Esophagus muscularis mucosa (tissue), 4 donors: ENCODE measurements around the gene KHDC4. TPM values are rescaled to one million over a fixed set of nuclear protein-coding genes. Genes with fewer than 3 reads are reported as not detected.

ENCODE experiments used
- DNase-seq: peaks from one replicate; pipeline ENCODE4 v3.0.0-alpha.2; 2017; ENCODE audit errors: extremely low spot score
- H3K27ac ChIP-seq, 4 donors: fragments of 200-600 bp; sonication (generic); replicated peaks in 1 of 4; 1 replicate in 3 of 4; 2 replicates in 1 of 4; pipeline ENCODE4 v1.5.1; 2016 to 2019; ENCODE audit warnings: mild to moderate bottlenecking in 1 of 4
- H3K27me3 ChIP-seq, 4 donors: fragments of 200-600 bp; sonication (generic); one replicate each; pipeline versions ENCODE4 v1.5.1 to v1.6.0; 2016 to 2019
- H3K36me3 ChIP-seq, 4 donors: fragments of 200-600 bp; sonication (generic); one replicate each; pipeline ENCODE4 v1.5.1; 2016 to 2019
- H3K4me1 ChIP-seq, 4 donors: fragments of 200-600 bp; sonication (generic); one replicate each; pipeline ENCODE4 v1.5.1; 2016 to 2019
- H3K4me3 ChIP-seq, 4 donors: fragments of 200-600 bp; sonication (generic); 1 replicate in 2 of 4; 2 replicates in 2 of 4; pipeline ENCODE4 v1.5.1; 2016 to 2019; ENCODE audit warnings: mild to moderate bottlenecking in 4 of 4, moderate library complexity in 1 of 4
- H3K9me3 ChIP-seq, 4 donors: fragments of 200-600 bp; sonication (generic); 1 replicate in 3 of 4; 2 replicates in 1 of 4; pipeline ENCODE4 v1.5.1; 2016 to 2019
- CTCF ChIP-seq, 3 experiments: fragments of 200-600 bp in 2 of 3; fragments of 450-650 bp in 1 of 3; sonication (generic) in 2 of 3; IDR thresholded peaks; one replicate each; pipeline ENCODE4 v1.5.1; 2017 to 2019; ENCODE audit warnings: antibody characterized with exemption in 3 of 3, mild to moderate bottlenecking in 2 of 3, moderate library complexity in 1 of 3
- EP300 ChIP-seq: sonication (generic); formaldehyde crosslinking; IDR thresholded peaks from one replicate; pipeline ENCODE4 v1.6.1; 2017; ENCODE audit warnings: antibody characterized with exemption
- POLR2A ChIP-seq: fragments of 450-650 bp; IDR thresholded peaks from one replicate; pipeline ENCODE4 v1.6.1; 2017; ENCODE audit warnings: antibody characterized with exemption, moderate library complexity, mild to moderate bottlenecking, low read depth
- POLR2AphosphoS5 ChIP-seq, 2 donors: sonication (generic); formaldehyde crosslinking; IDR thresholded peaks; one replicate each; pipeline ENCODE4 v1.6.1; 2017; ENCODE audit warnings: antibody characterized with exemption in 2 of 2
- WGBS: methylation state at CpG from one replicate; pipeline ENCODE4 v1.1.5; 2018; 5-methylcytosine and 5-hydroxymethylcytosine counted together
- intact Hi-C: fragments of 100-400 bp; cut with DNase I; formaldehyde crosslinking; loops from one replicate; pipeline ENCODE4 v1.15.1; 2023
- total RNA-seq, 4 donors: library from RNA; depleted of rRNA; stranded (reverse); fragments of >200 nt; gene quantifications; one replicate each; pipeline versions ENCODE4 v1.1.0 to v1.2.1, GENCODE V29; 2016

The KHDC4 gene
- total RNA-seq, 4 donors from 2014 or later: 25.8 to 41.5 (median 29.2) TPM

DNA sequence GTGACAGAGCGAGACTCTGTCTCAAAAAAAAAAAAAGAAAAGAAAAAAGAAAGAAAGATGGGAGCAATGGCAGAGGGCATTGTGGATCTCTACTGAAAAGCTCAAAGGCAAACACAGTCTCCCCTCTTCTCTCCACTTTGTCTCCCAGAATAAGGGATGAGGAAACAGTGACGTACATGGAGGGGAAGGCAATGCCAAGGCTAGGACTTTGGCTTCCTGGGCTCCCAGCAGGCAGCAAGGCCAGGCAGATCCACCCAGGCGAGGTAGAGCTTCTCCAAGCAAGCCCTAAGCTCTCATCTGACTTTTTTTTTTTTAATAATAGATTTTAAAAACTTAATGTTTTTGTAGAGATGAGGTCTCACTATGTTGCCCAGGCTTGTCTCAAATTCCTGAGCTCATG, 39.5 kb upstream of the KHDC4 start:
- peaks cover 79 to 91% (median 89%) of the 10 kb centered on the region in 4 donors for H3K4me1 ChIP-seq
- 46% methylated on average over 3 of the region's 3 CpGs for WGBS
- peak overlapping the region; percentile 97 for H3K27ac ChIP-seq
- no peak overlapping the region for H3K4me3 ChIP-seq
- no peak for DNase-seq
- H3K36me3 ChIP-seq: peaks cover 0 to 25% (median 10%) of the 10 kb centered on the region in 4 donors
- intact Hi-C loops: no loop called here
- H3K9me3 ChIP-seq: no peaks in the 10 kb centered on the region
- TF ChIP-seq POLR2AphosphoS5 (IDR thresholded peaks at IDR 0.05) (peak; percentile 24 to 25), POLR2A (no peak)
- no peaks in the 10 kb centered on the region for H3K27me3 ChIP-seq

DNA sequence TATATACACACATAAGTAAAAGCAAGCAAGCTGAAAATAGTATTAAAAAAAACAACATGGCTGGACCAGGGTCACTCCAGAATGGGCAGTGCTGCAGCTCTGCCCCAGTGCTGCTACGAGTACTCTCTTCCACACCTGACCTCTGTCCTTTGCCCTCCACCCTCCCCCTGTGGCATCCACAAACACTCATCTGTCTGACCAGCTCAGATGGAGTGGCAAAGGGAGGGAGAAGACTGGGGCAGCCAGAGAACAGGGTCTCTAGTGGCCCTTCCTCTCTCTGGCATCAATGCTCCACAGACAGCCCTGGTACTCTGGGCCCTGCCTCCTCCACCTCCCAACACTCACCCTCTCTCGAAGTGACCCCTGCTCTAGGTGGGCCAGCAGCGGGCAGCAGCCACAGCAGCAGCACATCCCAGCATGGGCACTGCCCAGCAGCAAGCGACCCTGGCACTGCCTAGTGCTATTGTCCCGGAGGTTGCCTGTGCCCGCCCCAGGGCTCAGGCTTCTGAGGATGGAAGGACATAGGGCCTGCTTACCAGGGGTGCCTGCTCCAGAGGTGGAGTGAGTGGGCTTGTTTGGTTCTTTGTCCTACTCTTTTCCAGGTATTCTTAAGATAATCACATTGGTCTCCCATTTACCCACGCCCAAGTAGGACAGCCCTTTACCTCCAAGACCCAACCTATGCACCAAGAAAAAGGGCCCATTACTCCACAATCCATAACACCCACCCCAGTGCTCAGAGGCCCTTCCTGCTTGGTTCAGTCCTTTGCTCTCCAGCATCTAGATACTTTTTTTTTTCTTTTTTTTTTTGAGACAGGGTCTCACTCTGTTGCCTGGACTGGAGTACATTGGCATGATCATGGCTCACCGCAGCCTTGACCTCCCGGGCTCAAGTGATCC, 37.9 kb upstream of the KHDC4 start:
- WGBS: 64% methylated on average over 9 of the region's 9 CpGs
- intact Hi-C loops: no loop called here
- Histone ChIP-seq H3K4me1 (peaks cover 93 to 100% (median 99%) of the 10 kb centered on the region in 4 donors), H3K4me3 (no peak overlapping the region), H3K27me3 (no peaks in the 10 kb centered on the region), H3K36me3 (peaks cover 0 to 33% (median 13%) of the 10 kb centered on the region in 4 donors), H3K9me3 (no peaks in the 10 kb centered on the region), H3K27ac (peak overlapping the region; percentile 97)
- DNase-seq: no peak
- TF ChIP-seq EP300 (no peak), POLR2AphosphoS5 (IDR thresholded peaks at IDR 0.05) (no peak), CTCF (IDR thresholded peaks at IDR 0.05) (no peak), POLR2A (no peak)

- no peak for DNase-seq
- 12% methylated on average over 11 of the region's 11 CpGs for WGBS
- H3K4me3 ChIP-seq: peak overlapping the region in 2 of 4 donors; percentile 16 to 27
- H3K9me3 ChIP-seq: no peaks in the 10 kb centered on the region
- peak overlapping the region; percentile 79 to 97 (median 91) for H3K27ac ChIP-seq
- H3K27me3 ChIP-seq: no peaks in the 10 kb centered on the region
- H3K36me3 ChIP-seq: peaks cover 7 to 48% (median 26%) of the 10 kb centered on the region in 4 donors
- TF ChIP-seq POLR2AphosphoS5 (IDR thresholded peaks at IDR 0.05) (peak in 1 of 2 donors; percentile 18), EP300 (no peak), CTCF (IDR thresholded peaks at IDR 0.05) (no peak), POLR2A (no peak)
- peaks cover 99 to 100% (median 100%) of the 10 kb centered on the region in 4 donors for H3K4me1 ChIP-seq
- intact Hi-C loops: no loop called here
Measured at GRCh38 chr1:155970531-155971167, 36.4 kb upstream of the KHDC4 start.

DNA sequence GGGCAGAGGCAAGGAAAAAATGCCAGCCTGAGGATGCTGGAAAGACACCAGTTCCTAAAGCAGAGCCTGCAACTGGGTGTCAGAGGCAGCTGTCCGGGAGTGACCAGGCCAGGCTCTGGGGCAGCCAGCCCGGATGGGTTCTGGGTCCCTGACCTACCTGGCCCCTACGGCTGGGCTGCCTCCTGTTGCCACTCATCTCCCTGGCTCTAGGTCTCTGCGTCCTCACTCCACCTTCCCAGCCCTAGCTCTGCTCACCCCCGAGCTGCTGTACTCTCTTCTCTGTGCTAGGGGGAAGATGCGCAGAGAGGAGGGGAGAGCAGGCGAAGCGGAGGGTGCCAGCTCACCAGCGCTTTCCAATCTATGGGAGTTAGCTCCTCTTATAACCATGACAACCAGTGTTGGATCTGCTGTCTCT, 35.2 kb upstream of the KHDC4 start:
- intact Hi-C loops: no loop called here
- H3K36me3 ChIP-seq: peaks cover 20 to 61% (median 39%) of the 10 kb centered on the region in 4 donors

More for the DNA sequence above, 35.2 kb upstream of the KHDC4 start:
- DNase-seq: no peak
- Histone ChIP-seq H3K27me3 (no peaks in the 10 kb centered on the region), H3K9me3 (no peaks in the 10 kb centered on the region), H3K27ac (peak overlapping the region; percentile 79 to 97 (median 91)), H3K4me1 (peaks cover 86 to 96% (median 88%) of the 10 kb centered on the region in 4 donors), H3K4me3 (peak overlapping the region in 1 of 4 donors; percentile 11)
- 58% methylated on average over 4 of the region's 9 CpGs for WGBS
- TF ChIP-seq EP300: no peak
- TF ChIP-seq CTCF (IDR thresholded peaks at IDR 0.05): no peak
- TF ChIP-seq POLR2AphosphoS5 (IDR thresholded peaks at IDR 0.05): no peak
- TF ChIP-seq POLR2A: no peak
